ENCODE results near the gene LARGE2. TPM values are rescaled to one million over a fixed set of nuclear protein-coding genes. Genes with fewer than 3 reads are reported as not detected.

The LARGE2 gene
- total and polyA plus RNA-seq, 2 experiments from 2014 or later, result 4.5 to 4.9 TPM

GRCh38 chr11:45913942-45914635 is 8.4 kb upstream of the LARGE2 start:
- H3K27ac ChIP-seq, result no peak overlapping the region
- H3K4me3 ChIP-seq, result no peak overlapping the region
- no peaks in the 10 kb centered on the region for H3K9me3 ChIP-seq (ENCODE audit: low read depth)
- DNase-seq (ENCODE audit: low read depth in 1 of 2, low spot score in 1 of 2), result no peak
- H3K4me1 ChIP-seq (ENCODE audit: low read depth), result no peaks in the 10 kb centered on the region
- TF ChIP-seq CTCF (IDR thresholded peaks at IDR 0.05; ENCODE audit: low read depth, low read length), result no peak
- no peaks in the 10 kb centered on the region for H3K27me3 ChIP-seq
- peaks cover 16% of the 10 kb centered on the region for H3K36me3 ChIP-seq

- Histone ChIP-seq H3K36me3 (peaks cover 16% of the 10 kb centered on the region), H3K27ac (no peak overlapping the region), H3K9me3 (ENCODE audit: low read depth) (no peaks in the 10 kb centered on the region), H3K4me3 (no peak overlapping the region), H3K4me1 (ENCODE audit: low read depth) (no peaks in the 10 kb centered on the region), H3K27me3 (no peaks in the 10 kb centered on the region)
- TF ChIP-seq CTCF (IDR thresholded peaks at IDR 0.05; ENCODE audit: low read depth, low read length), result no peak
- DNase-seq (ENCODE audit: low read depth in 1 of 2, low spot score in 1 of 2), result no peak
Measured at GRCh38 chr11:45915446-45915845, 7.0 kb upstream of the LARGE2 start.

GRCh38 chr11:45917286-45917622 is 5.2 kb upstream of the LARGE2 start:
- no peaks in the 10 kb centered on the region for H3K9me3 ChIP-seq (ENCODE audit: low read depth)
- H3K4me1 ChIP-seq (ENCODE audit: low read depth), result no peaks in the 10 kb centered on the region
- peak overlapping the region; percentile 79 for H3K27ac ChIP-seq
- TF ChIP-seq CTCF (IDR thresholded peaks at IDR 0.05; ENCODE audit: low read depth, low read length), result no peak
- DNase-seq (ENCODE audit: low read depth in 1 of 2, low spot score in 1 of 2), result no peak
- H3K27me3 ChIP-seq, result peaks cover 18% of the 10 kb centered on the region
- peaks cover 14% of the 10 kb centered on the region for H3K36me3 ChIP-seq
- peak overlapping the region; percentile 90 for H3K4me3 ChIP-seq

- peaks cover 14% of the 10 kb centered on the region for H3K36me3 ChIP-seq
- peak within 1 kb of the TSS; percentile 90 for H3K4me3 ChIP-seq
- peak; percentile 97 to 100 for DNase-seq (ENCODE audit: low read depth in 1 of 2, low spot score in 1 of 2)
- H3K4me1 ChIP-seq (ENCODE audit: low read depth), result no peaks in the 10 kb centered on the region
- peaks cover 23% of the 10 kb centered on the region for H3K27me3 ChIP-seq
- peak within 1 kb of the TSS; percentile 79 for H3K27ac ChIP-seq
- H3K9me3 ChIP-seq (ENCODE audit: low read depth), result no peaks in the 10 kb centered on the region
- no peak for TF ChIP-seq CTCF (IDR thresholded peaks at IDR 0.05; ENCODE audit: low read depth, low read length)
Measured at GRCh38 chr11:45917623-45918330, 4.7 kb upstream of the LARGE2 start, which contains the start of gene PEX16. Gene PEX16 (minus strand): TSS chr11:45917877. CDS start chr11:45917811, 66 bp downstream.

GRCh38 chr11:45918331-45918941 is 4.0 kb upstream of the LARGE2 start:
- H3K27ac ChIP-seq, result peak overlapping the region; percentile 24
- H3K4me1 ChIP-seq (ENCODE audit: low read depth), result no peaks in the 10 kb centered on the region
- no peak for TF ChIP-seq CTCF (IDR thresholded peaks at IDR 0.05; ENCODE audit: low read depth, low read length)
- H3K36me3 ChIP-seq, result peaks cover 11% of the 10 kb centered on the region
- H3K4me3 ChIP-seq, result peak overlapping the region; percentile 90
- H3K9me3 ChIP-seq (ENCODE audit: low read depth), result no peaks in the 10 kb centered on the region
- peak; percentile 80 to 84 for DNase-seq (ENCODE audit: low read depth in 1 of 2, low spot score in 1 of 2)
- peaks cover 30% of the 10 kb centered on the region for H3K27me3 ChIP-seq
